HL-60 (cell line): ENCODE data around the gene JDP2.

ENCODE experiments used
- DNase-seq, 2 experiments: peaks; one replicate each; pipeline ENCODE4 v3.0.0-alpha.2; 2010 to 2020; ENCODE audit warnings: low read depth in 1 of 2, low spot score in 1 of 2
- H3K27ac ChIP-seq: fragments of 250-450 bp; sonication (Bioruptor Pico); replicated peaks from 2 replicates; pipeline ENCODE4 v1.5.1; 2020; ENCODE audit warnings: mild to moderate bottlenecking, moderate library complexity
- H3K27me3 ChIP-seq: fragments of 250-450 bp; sonication (Bioruptor Pico); 2 replicates; pipeline ENCODE4 v1.5.1; 2021; ENCODE audit warnings: mild to moderate bottlenecking, moderate library complexity; ENCODE audit not compliant: insufficient read depth, poor library complexity, severe bottlenecking
- H3K4me3 ChIP-seq: replicated peaks from 2 replicates; pipeline ENCODE4 v1.5.1; 2011; ENCODE audit warnings: mild to moderate bottlenecking, control low read depth, low read length; ENCODE audit not compliant: insufficient read depth
- GABPA ChIP-seq: IDR thresholded peaks from 2 replicates; pipeline ENCODE4 v1.6.1; 2012; ENCODE audit warnings: low read depth
- POLR2AphosphoS5 ChIP-seq: IDR thresholded peaks from 2 replicates; pipeline ENCODE4 v1.6.1; 2012; ENCODE audit warnings: low read depth
- SPI1 ChIP-seq: IDR thresholded peaks from 2 replicates; pipeline ENCODE4 v1.6.1; 2012; ENCODE audit warnings: low read depth, mild to moderate bottlenecking, borderline replicate concordance
- TF ChIP-seq, protein P1 (sequence below): IDR thresholded peaks from one replicate; pipeline ENCODE4 v1.5.1; 2011; ENCODE audit warnings: low read length, control low read depth, inconsistent platforms; ENCODE audit not compliant: insufficient read depth
- TF ChIP-seq, protein P2 (sequence below): IDR thresholded peaks from 2 replicates; pipeline ENCODE4 v1.6.1; 2012; ENCODE audit warnings: low read depth; ENCODE audit not compliant: insufficient replicate concordance

Gene JDP2

DNA sequence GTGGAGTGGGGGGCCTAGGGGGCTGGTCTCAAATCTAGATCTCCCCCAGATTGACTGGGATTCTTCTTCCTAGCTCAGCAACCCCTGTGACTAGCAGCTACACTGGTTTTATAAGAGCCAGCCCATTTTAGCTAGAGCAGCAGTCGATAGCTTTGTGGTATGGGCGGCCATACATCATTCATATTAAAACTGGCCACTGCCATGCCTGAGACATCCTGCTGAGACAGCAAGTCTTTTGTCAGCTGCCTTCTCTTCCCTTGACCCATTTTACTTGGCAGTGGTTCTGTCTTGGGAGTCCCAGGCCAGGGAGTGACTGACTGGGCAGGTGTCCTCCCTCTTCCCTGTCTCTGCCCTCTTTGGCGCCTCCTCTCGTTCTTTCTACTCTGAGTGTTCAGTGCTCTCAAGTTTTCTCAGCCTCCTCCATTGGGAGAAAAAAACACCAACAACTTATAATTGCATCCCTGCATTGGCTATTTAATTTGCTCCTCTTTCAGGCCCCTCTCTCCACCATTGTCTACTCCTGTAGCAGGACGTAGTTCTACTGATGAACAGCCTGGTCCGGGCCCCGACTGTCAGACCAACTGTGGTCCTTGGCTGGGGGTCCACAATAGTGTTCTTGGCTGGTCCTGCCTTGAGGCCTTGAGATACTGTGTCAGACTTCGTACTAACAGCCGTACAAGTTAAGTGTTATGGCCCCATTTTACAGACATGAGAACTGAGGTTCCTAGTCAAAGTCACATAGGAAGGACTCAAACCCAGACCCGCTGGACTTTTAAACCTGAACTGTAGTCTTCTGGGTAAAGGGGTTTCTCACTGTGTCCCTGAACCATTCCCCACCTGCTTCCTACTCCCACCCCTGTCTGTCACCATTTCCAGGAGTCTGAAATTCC, 18.3 kb upstream of the JDP2 start:
- Histone ChIP-seq H3K27ac (no peak overlapping the region), H3K4me3 (no peak overlapping the region), H3K27me3 (no peaks in the 10 kb centered on the region)
- TF ChIP-seq POLR2AphosphoS5 (no peak), SPI1 (no peak), GABPA (no peak)
- TF ChIP-seq, protein P1, sequence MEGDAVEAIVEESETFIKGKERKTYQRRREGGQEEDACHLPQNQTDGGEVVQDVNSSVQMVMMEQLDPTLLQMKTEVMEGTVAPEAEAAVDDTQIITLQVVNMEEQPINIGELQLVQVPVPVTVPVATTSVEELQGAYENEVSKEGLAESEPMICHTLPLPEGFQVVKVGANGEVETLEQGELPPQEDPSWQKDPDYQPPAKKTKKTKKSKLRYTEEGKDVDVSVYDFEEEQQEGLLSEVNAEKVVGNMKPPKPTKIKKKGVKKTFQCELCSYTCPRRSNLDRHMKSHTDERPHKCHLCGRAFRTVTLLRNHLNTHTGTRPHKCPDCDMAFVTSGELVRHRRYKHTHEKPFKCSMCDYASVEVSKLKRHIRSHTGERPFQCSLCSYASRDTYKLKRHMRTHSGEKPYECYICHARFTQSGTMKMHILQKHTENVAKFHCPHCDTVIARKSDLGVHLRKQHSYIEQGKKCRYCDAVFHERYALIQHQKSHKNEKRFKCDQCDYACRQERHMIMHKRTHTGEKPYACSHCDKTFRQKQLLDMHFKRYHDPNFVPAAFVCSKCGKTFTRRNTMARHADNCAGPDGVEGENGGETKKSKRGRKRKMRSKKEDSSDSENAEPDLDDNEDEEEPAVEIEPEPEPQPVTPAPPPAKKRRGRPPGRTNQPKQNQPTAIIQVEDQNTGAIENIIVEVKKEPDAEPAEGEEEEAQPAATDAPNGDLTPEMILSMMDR = no peak
- TF ChIP-seq, protein P2, sequence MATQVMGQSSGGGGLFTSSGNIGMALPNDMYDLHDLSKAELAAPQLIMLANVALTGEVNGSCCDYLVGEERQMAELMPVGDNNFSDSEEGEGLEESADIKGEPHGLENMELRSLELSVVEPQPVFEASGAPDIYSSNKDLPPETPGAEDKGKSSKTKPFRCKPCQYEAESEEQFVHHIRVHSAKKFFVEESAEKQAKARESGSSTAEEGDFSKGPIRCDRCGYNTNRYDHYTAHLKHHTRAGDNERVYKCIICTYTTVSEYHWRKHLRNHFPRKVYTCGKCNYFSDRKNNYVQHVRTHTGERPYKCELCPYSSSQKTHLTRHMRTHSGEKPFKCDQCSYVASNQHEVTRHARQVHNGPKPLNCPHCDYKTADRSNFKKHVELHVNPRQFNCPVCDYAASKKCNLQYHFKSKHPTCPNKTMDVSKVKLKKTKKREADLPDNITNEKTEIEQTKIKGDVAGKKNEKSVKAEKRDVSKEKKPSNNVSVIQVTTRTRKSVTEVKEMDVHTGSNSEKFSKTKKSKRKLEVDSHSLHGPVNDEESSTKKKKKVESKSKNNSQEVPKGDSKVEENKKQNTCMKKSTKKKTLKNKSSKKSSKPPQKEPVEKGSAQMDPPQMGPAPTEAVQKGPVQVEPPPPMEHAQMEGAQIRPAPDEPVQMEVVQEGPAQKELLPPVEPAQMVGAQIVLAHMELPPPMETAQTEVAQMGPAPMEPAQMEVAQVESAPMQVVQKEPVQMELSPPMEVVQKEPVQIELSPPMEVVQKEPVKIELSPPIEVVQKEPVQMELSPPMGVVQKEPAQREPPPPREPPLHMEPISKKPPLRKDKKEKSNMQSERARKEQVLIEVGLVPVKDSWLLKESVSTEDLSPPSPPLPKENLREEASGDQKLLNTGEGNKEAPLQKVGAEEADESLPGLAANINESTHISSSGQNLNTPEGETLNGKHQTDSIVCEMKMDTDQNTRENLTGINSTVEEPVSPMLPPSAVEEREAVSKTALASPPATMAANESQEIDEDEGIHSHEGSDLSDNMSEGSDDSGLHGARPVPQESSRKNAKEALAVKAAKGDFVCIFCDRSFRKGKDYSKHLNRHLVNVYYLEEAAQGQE = no peak
- no peak for DNase-seq

DNA sequence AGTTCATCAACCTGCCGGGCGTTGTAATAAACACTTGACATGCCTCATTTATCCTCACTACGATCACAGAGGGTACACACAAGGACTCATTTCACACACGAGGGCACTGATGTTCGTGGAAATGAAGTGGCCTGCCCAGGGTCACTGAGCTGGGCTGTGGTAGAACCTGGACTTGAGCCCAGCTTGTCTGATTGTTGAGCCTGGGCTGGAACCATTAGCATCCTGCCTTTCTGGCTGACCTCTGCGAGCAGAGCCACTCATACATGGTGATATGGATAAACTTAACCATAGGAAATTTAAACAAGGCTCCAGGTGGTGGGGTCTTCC, 16.6 kb upstream of the JDP2 start:
- H3K27me3 ChIP-seq = no peaks in the 10 kb centered on the region
- H3K27ac ChIP-seq = no peak overlapping the region
- DNase-seq = no peak
- TF ChIP-seq, protein P2 = no peak
- TF ChIP-seq GABPA = no peak
- TF ChIP-seq, protein P1 = no peak
- no peak for TF ChIP-seq SPI1
- no peak overlapping the region for H3K4me3 ChIP-seq

DNA sequence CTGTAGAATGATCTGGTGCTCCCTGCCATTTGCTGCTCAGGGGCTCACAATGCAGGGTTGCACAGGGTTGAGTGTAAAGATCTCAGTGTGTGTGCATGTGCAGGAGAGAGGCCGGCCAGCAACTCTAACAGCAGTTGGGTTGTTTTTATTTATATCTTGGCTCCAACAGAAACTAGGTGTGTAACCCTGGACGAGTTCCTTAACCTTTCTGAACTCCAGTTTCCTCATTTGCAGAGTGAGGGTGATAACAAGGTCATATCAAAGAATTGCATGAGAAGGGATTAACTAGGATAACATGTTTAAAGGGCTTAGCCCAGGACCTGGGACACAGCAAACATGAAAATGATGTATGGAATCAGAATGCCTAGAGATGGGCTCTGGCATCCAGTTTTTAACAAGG, 14.8 kb upstream of the JDP2 start:
- H3K27me3 ChIP-seq = no peaks in the 10 kb centered on the region
- H3K4me3 ChIP-seq = no peak overlapping the region
- H3K27ac ChIP-seq = no peak overlapping the region
- DNase-seq = no peak
- TF ChIP-seq POLR2AphosphoS5 (no peak), GABPA (no peak), SPI1 (no peak)
- TF ChIP-seq, protein P1 = no peak
- TF ChIP-seq, protein P2 = no peak
